Type B pancreatic cell (in vitro differentiated cells): ENCODE measurements around the gene XYLT2. TPM values are rescaled to one million over a fixed set of nuclear protein-coding genes. Genes with fewer than 3 reads are reported as not detected.

Source experiments
- DNase-seq: peaks from one replicate; pipeline ENCODE4 v3.0.0; 2021; ENCODE audit warnings: mixed read lengths; ENCODE audit not compliant: unreplicated experiment; ENCODE audit errors: extremely low spot score
- H3K27ac Mint-ChIP-seq: 2 replicates; pipeline ENCODE4 v1.8.0; 2021; ENCODE audit warnings: mild to moderate bottlenecking, mixed read lengths
- H3K27me3 Mint-ChIP-seq: 2 replicates; pipeline ENCODE4 v1.8.0; 2021; ENCODE audit warnings: mixed read lengths
- H3K36me3 Mint-ChIP-seq: 2 replicates; pipeline ENCODE4 v1.8.0; 2021; ENCODE audit warnings: mixed read lengths
- H3K4me1 Mint-ChIP-seq: one replicate; pipeline ENCODE4 v1.8.0; 2021; ENCODE audit warnings: mixed read lengths; ENCODE audit not compliant: unreplicated experiment
- H3K4me3 Mint-ChIP-seq: 2 replicates; pipeline ENCODE4 v1.8.0; 2021; ENCODE audit warnings: mild to moderate bottlenecking, mixed read lengths
- H3K9me3 Mint-ChIP-seq: 2 replicates; pipeline ENCODE4 v1.8.0; 2021; ENCODE audit warnings: mixed read lengths
- total RNA-seq: library from RNA; stranded (reverse); gene quantifications from 2 replicates; pipeline ENCODE4 v1.2.1, GENCODE V29; 2021; ENCODE audit warnings: low replicate concordance
- TF ChIP-seq, protein P1 (sequence below): fragments of 200-600 bp; sonication (generic); conservative IDR thresholded peaks from 2 replicates; pipeline ENCODE4 v1.5.0; 2021; ENCODE audit warnings: antibody characterized with exemption, mild to moderate bottlenecking

XYLT2 gene
- total RNA-seq, 1 donor from 2014 or later: 38.8 TPM

DNA sequence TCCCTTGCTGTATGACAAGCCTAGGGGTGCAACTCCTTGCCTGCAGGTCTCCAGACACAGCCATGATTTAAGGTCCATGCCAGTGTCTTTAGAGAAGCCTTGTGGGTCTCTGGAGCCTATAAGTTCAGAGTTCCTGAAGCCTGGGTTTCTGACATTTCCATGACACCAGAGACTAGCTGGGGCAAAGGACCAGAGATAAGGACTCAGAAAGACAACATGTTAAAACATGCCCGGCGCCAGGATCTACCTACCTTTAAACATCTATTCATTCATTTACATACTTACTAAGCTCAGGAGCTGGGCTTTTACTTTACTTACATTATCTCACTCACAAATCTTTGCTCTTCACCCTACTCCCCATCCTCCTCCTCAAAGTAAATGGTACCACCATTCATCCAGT, 25.6 kb downstream of the XYLT2 start:
- TF ChIP-seq, protein P1, sequence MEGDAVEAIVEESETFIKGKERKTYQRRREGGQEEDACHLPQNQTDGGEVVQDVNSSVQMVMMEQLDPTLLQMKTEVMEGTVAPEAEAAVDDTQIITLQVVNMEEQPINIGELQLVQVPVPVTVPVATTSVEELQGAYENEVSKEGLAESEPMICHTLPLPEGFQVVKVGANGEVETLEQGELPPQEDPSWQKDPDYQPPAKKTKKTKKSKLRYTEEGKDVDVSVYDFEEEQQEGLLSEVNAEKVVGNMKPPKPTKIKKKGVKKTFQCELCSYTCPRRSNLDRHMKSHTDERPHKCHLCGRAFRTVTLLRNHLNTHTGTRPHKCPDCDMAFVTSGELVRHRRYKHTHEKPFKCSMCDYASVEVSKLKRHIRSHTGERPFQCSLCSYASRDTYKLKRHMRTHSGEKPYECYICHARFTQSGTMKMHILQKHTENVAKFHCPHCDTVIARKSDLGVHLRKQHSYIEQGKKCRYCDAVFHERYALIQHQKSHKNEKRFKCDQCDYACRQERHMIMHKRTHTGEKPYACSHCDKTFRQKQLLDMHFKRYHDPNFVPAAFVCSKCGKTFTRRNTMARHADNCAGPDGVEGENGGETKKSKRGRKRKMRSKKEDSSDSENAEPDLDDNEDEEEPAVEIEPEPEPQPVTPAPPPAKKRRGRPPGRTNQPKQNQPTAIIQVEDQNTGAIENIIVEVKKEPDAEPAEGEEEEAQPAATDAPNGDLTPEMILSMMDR: no peak
- Mint-ChIP-seq H3K27ac (peak overlapping the region; percentile 29), H3K4me1 (peaks cover 29% of the 10 kb centered on the region)

DNA sequence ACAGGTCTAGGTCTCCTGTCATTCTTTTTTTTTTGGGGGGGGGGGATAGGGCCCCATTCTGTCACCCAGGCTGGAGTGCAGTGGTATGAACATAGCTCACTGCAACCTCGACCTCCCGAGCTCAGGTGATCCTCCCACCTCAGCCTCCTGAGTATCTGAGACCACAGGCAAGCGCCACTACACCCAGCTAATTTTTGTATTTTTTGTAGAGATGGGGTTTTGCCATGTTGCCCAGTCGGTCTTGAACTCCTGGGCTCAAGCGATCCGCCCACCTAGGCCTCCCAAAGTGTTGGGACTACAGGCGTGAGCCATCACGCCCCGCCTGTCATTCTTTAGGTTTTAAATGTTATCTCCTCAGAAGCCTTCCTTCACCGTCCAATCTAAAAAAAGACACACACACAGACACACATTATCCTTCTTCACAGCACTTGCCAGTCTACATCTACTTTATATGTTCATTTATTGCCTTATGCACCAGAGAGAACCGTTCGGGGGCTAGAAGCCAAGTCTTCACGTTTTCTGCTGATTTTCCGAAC, 26.4 kb downstream of the XYLT2 start:
- H3K4me1 Mint-ChIP-seq: peaks cover 29% of the 10 kb centered on the region
- H3K27ac Mint-ChIP-seq: peak overlapping the region; percentile 99
- no peak for DNase-seq
- peaks cover 11% of the 10 kb centered on the region for H3K36me3 Mint-ChIP-seq
- H3K27me3 Mint-ChIP-seq: no peaks in the 10 kb centered on the region
- TF ChIP-seq, protein P1: no peak
- peak overlapping the region; percentile 100 for H3K4me3 Mint-ChIP-seq
- no peaks in the 10 kb centered on the region for H3K9me3 Mint-ChIP-seq

More for the DNA sequence above, 25.6 kb downstream of the XYLT2 start:
- peak overlapping the region; percentile 100 for H3K4me3 Mint-ChIP-seq
- peaks cover 11% of the 10 kb centered on the region for H3K36me3 Mint-ChIP-seq
- no peaks in the 10 kb centered on the region for H3K27me3 Mint-ChIP-seq
- DNase-seq: no peak
- no peaks in the 10 kb centered on the region for H3K9me3 Mint-ChIP-seq

DNA sequence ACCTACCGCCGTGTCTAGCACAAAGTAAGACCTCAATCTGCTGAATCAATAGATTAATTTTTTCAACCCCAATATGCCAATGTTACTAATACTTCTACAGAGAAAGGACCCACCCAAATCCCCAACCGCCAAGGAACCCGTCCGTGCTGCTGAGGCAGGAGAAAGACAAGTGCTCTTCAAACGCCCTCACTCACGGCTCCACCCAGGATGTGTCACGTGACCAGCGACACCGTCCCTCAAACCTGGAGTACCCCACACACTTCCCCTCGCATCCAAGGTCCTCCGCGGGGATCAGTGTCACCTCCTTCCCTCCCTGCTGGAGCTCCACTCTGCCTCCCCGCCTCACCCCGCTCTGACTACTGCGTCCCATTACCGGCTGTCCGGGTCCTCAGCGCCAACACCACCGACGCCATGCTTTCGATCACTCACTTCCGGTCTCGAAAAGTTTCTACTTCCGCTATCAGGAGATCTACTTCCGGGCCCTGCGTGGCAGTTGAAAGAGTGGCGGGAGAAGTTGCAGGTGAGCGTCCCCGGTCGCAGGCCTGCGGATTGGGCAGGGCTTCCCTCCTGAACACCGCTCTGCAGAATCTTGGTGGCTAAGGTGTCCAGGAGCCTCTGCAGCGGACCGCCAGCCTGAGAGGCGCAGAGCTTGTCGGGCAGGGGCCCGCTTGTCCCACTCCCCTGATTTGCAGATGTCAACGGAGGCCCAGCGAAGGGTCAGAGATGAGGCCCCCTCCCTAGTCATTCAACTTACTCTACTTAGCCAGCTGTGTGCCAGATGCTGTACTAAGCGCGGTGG, 27.0 kb downstream of the XYLT2 start, which contains the start of the genes EME1 and MRPL27:
Gene EME1 (plus strand): TSS at position 472 of the 799 bp plus-strand sequence. CDS start 1,980 bp downstream, outside the sequence.
Gene MRPL27 (minus strand): TSS at position 427 of the 799 bp plus-strand sequence. CDS start 14 bp downstream, at position 413.
- H3K9me3 Mint-ChIP-seq: no peaks in the 10 kb centered on the region
- H3K27me3 Mint-ChIP-seq: no peaks in the 10 kb centered on the region
- H3K36me3 Mint-ChIP-seq: peaks cover 11% of the 10 kb centered on the region
- TF ChIP-seq, protein P1: no peak
- H3K4me1 Mint-ChIP-seq: peaks cover 29% of the 10 kb centered on the region
- H3K4me3 Mint-ChIP-seq: peak within 1 kb of the TSS; percentile 100
- peak within 1 kb of the TSS; percentile 99 for H3K27ac Mint-ChIP-seq
- DNase-seq: peak; percentile 85

DNA sequence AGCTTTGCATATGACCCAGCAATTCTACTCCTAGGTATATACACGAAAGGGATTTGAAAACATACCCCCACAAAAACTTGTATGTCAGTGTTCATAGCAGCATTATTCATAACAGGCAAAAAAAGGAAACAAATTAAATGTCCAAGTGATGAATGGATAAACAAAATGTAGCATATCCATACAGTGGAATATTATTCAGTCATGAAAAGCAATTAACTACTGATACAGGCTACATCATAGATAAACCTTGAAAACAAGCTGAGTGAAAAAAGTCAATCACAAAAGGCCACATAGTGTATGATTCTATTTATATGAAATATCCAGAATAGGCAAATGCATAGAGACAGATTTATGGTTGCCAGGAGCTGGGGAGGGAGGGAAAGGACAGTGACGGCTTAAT, 27.8 kb downstream of the XYLT2 start:
- no peak for DNase-seq
- TF ChIP-seq, protein P1: no peak
- H3K36me3 Mint-ChIP-seq: peaks cover 11% of the 10 kb centered on the region
- H3K4me1 Mint-ChIP-seq: peaks cover 29% of the 10 kb centered on the region
- no peaks in the 10 kb centered on the region for H3K9me3 Mint-ChIP-seq
- H3K27ac Mint-ChIP-seq: no peak overlapping the region
- H3K4me3 Mint-ChIP-seq: peak overlapping the region; percentile 100
- no peaks in the 10 kb centered on the region for H3K27me3 Mint-ChIP-seq

DNA sequence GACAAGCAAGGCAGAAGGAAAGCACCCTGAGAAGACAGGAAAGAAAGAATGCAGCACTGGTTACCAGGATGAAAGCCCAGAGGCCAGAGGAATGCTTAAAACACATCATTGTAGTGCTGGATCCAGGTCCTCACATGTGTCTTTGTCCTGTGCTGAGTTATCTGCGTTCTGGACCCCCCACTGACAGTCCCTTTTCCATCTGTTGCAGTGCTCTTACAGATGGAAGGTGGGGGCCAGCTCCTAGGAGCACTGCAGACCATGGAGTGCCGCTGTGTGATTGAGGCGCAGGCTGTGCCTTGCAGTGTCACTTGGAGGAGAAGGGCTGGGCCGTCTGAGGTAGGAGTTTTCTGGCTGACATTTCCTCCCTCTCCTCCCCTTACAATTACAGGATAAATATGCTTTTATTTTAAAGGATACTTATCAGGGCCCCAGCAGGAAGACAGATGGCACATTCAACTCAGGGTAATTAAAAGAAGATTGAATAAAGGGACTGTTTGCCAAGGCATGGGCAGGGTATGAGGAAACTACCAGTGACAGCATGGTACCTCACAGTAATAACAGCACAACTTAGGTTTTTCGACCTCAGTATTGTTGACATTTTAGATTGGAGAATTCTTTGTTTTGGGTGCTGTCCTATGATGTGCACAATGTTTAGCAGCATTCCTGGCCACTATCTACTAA, 30.1 kb downstream of the XYLT2 start:
- TF ChIP-seq, protein P1: no peak
- Mint-ChIP-seq H3K4me3 (no peak overlapping the region), H3K4me1 (peaks cover 26% of the 10 kb centered on the region)

More for the DNA sequence above, 30.1 kb downstream of the XYLT2 start:
- no peak for DNase-seq
- no peaks in the 10 kb centered on the region for H3K9me3 Mint-ChIP-seq
- H3K27ac Mint-ChIP-seq: no peak overlapping the region
- peaks cover 11% of the 10 kb centered on the region for H3K36me3 Mint-ChIP-seq
- no peaks in the 10 kb centered on the region for H3K27me3 Mint-ChIP-seq
